SK-N-SH (cell line): ENCODE measurements around the gene FAM114A1. TPM values are rescaled to one million over a fixed set of nuclear protein-coding genes. Genes with fewer than 3 reads are reported as not detected.

ENCODE experiments used
- CTCF ChIA-PET: fragments of 300-600, 350-600 bp; formaldehyde crosslinking; extraction: SDS; loops from one replicate; lab custom pipeline; 2021; lab: Yijun Ruan, JAX
- POLR2A ChIA-PET: fragments of 350-600 bp; sonication (Branson Sonifier 250); formaldehyde crosslinking; extraction: SDS; loops from one replicate; lab custom pipeline; 2020; ENCODE audit warnings: antibody characterized with exemption, inconsistent platforms; lab: Yijun Ruan, JAX
- DNase-seq: peaks from one replicate; pipeline ENCODE4 v3.0.0; 2012
- H2AFZ ChIP-seq: fragments of 200-600 bp; sonication (generic); 2 replicates; pipeline ENCODE4 v1.8.1; 2016; ENCODE audit warnings: antibody characterized with exemption, mild to moderate bottlenecking, low read depth
- H3F3A ChIP-seq: fragments of 200-600 bp; sonication (generic); replicated peaks from 2 replicates; pipeline ENCODE3; 2016; ENCODE audit warnings: antibody characterized with exemption, mild to moderate bottlenecking; ENCODE audit not compliant: insufficient read depth
- H3K27ac ChIP-seq, 2 experiments: fragments of 200-500 bp in 1 of 2; fragments of 200-600 bp in 1 of 2; sonication (Bioruptor generic) in 1 of 2; sonication (generic), shearing (Covaris generic) in 1 of 2; 2 replicates each; pipeline versions ENCODE4 v1.5.1 to v1.6.1; 2014 to 2016; ENCODE audit warnings: low read depth in 2 of 2, inconsistent platforms in 1 of 2, low read length in 1 of 2, mild to moderate bottlenecking in 1 of 2, mixed read lengths in 1 of 2
- H3K27me3 ChIP-seq: fragments of 200-600 bp; sonication (generic), shearing (Covaris generic); 2 replicates; pipeline ENCODE4 v1.6.1; 2016; ENCODE audit warnings: mixed run types; ENCODE audit not compliant: insufficient read depth
- H3K36me3 ChIP-seq, 2 experiments: fragments of 200-500 bp in 1 of 2; fragments of 200-600 bp in 1 of 2; sonication (Bioruptor generic) in 1 of 2; sonication (generic) in 1 of 2; replicated peaks in 1 of 2; 2 replicates each; pipeline versions ENCODE3 to v1.5.1; 2014 to 2016; ENCODE audit warnings: low read length in 1 of 2, mild to moderate bottlenecking in 1 of 2; ENCODE audit not compliant: insufficient read depth in 2 of 2, control insufficient read depth in 1 of 2
- H3K4me1 ChIP-seq, 2 experiments: fragments of 200-500 bp in 1 of 2; fragments of 200-600 bp in 1 of 2; sonication (Bioruptor generic) in 1 of 2; sonication (generic), shearing (Covaris generic) in 1 of 2; 2 replicates each; pipeline versions ENCODE4 v1.5.1 to v1.6.1; 2014 to 2016; ENCODE audit warnings: low read depth in 1 of 2, low read length in 1 of 2, mixed run types in 1 of 2; ENCODE audit not compliant: insufficient read depth in 2 of 2, control insufficient read depth in 1 of 2
- H3K4me2 ChIP-seq: fragments of 200-600 bp; sonication (generic), shearing (Covaris generic); 2 replicates; pipeline ENCODE4 v1.6.1; 2017; ENCODE audit warnings: mixed run types
- H3K4me3 ChIP-seq, 2 experiments: fragments of 200-500 bp in 1 of 2; fragments of 200-600 bp in 1 of 2; sonication (Bioruptor generic) in 1 of 2; sonication (generic), shearing (Covaris generic) in 1 of 2; 2 replicates each; pipeline versions ENCODE4 v1.5.1 to v1.8.1; 2014 to 2016; ENCODE audit warnings: low read depth in 2 of 2, inconsistent platforms in 1 of 2, low read length in 1 of 2, mild to moderate bottlenecking in 1 of 2, mixed read lengths in 1 of 2, moderate library complexity in 1 of 2
- H3K79me2 ChIP-seq: fragments of 200-600 bp; sonication (generic); 2 replicates; pipeline ENCODE4 v1.8.1; 2017; ENCODE audit warnings: mild to moderate bottlenecking; ENCODE audit not compliant: insufficient read depth
- H3K9ac ChIP-seq: fragments of 200-600 bp; sonication (generic); 2 replicates; pipeline ENCODE4 v1.6.1; 2017; ENCODE audit warnings: mixed run types
- H3K9me2 ChIP-seq: fragments of 200-600 bp; sonication (generic); 2 replicates; pipeline ENCODE4 v1.6.1; 2017; ENCODE audit warnings: mixed run types
- H3K9me3 ChIP-seq: fragments of 200-600 bp; sonication (generic); 2 replicates; pipeline ENCODE4 v1.6.1; 2017; ENCODE audit warnings: mixed run types, mild to moderate bottlenecking, moderate library complexity
- H4K20me1 ChIP-seq: fragments of 200-600 bp; sonication (generic); 2 replicates; pipeline ENCODE4 v1.6.1; 2017; ENCODE audit warnings: mild to moderate bottlenecking, mixed run types; ENCODE audit not compliant: insufficient read depth
- ELF1 ChIP-seq: IDR thresholded peaks from 2 replicates; pipeline ENCODE4 v1.4.0; 2012
- EP300 ChIP-seq, 2 experiments: IDR thresholded peaks; 2 replicates each; pipeline versions ENCODE4 v1.4.0 to v1.6.1; 2012; ENCODE audit warnings: borderline replicate concordance in 1 of 2, low read depth in 1 of 2, low read length in 1 of 2
- EZH2phosphoT487 ChIP-seq: fragments of 200-600 bp; sonication (generic); IDR thresholded peaks from 2 replicates; pipeline ENCODE4 v1.6.1; 2017; ENCODE audit warnings: low read depth, mixed run types, mild to moderate bottlenecking, antibody characterized with exemption, moderate library complexity, borderline replicate concordance
- FOSL2 ChIP-seq: IDR thresholded peaks from 2 replicates; pipeline ENCODE4 v1.4.0; 2012; ENCODE audit warnings: low read depth, mild to moderate bottlenecking, moderate library complexity, borderline replicate concordance
- GATA2 ChIP-seq: sonication (generic); formaldehyde crosslinking; IDR thresholded peaks from 2 replicates; pipeline ENCODE4 v1.5.0; 2020; ENCODE audit warnings: mild to moderate bottlenecking, missing genetic modification reagents
- MXI1 ChIP-seq: IDR thresholded peaks from 2 replicates; pipeline ENCODE4 v1.6.1; 2012; ENCODE audit warnings: mild to moderate bottlenecking, low read depth, low read length, improper control_type of control experiment
- NFIC ChIP-seq: IDR thresholded peaks from 2 replicates; pipeline ENCODE4 v1.4.0; 2012; ENCODE audit warnings: borderline replicate concordance
- NRF1 ChIP-seq: IDR thresholded peaks from 2 replicates; pipeline ENCODE4 v1.6.1; 2012; ENCODE audit warnings: low read depth, mild to moderate bottlenecking, low read length
- POLR2AphosphoS5 ChIP-seq: IDR thresholded peaks from 2 replicates; pipeline ENCODE4 v1.6.1; 2012; ENCODE audit warnings: low read depth, low read length
- RAD21 ChIP-seq: IDR thresholded peaks from 2 replicates; pipeline ENCODE4 v1.6.1; 2012; ENCODE audit warnings: mild to moderate bottlenecking, low read length
- RCOR1 ChIP-seq: fragments of 150-350 bp; IDR thresholded peaks from 2 replicates; pipeline ENCODE4 v1.6.1; 2017; ENCODE audit warnings: antibody characterized with exemption, low read length
- RXRA ChIP-seq: IDR thresholded peaks from 2 replicates; pipeline ENCODE4 v1.4.0; 2012; ENCODE audit warnings: low read depth, mild to moderate bottlenecking, borderline replicate concordance
- TCF12 ChIP-seq: IDR thresholded peaks from 2 replicates; pipeline ENCODE4 v1.4.0; 2012
- TEAD4 ChIP-seq: IDR thresholded peaks from 2 replicates; pipeline ENCODE4 v1.4.0; 2012; ENCODE audit warnings: mild to moderate bottlenecking, borderline replicate concordance; ENCODE audit not compliant: insufficient read depth
- WGBS: methylation state at CpG from one replicate; pipeline ENCODE4 v1.1.6; 2017; ENCODE audit warnings: low lambda C conversion rate; 5-methylcytosine and 5-hydroxymethylcytosine counted together
- polyA plus RNA-seq, 3 experiments: library from polyadenylated mRNA; depleted of rRNA; stranded (reverse); fragments of >200 nt; gene quantifications; 2 replicates each; pipeline ENCODE4 v1.2.3, GENCODE V29; 2012
- TF ChIP-seq, protein P1 (sequence below): IDR thresholded peaks from 2 replicates; pipeline ENCODE4 v1.4.0; 2012; ENCODE audit warnings: low read depth
- TF ChIP-seq, protein P2 (sequence below): IDR thresholded peaks from 2 replicates; pipeline ENCODE4; 2012
- TF ChIP-seq, protein P3 (sequence below): fragments of 150-350 bp; IDR thresholded peaks from 2 replicates; pipeline ENCODE4 v1.6.1; 2016; ENCODE audit warnings: mild to moderate bottlenecking, low read depth, low read length
- TF ChIP-seq, protein P4 (sequence below): IDR thresholded peaks from 2 replicates; pipeline ENCODE4 v1.4.0; 2012; ENCODE audit warnings: low read depth, borderline replicate concordance
- TF ChIP-seq, protein P5 (sequence below): fragments of 150-350 bp; IDR thresholded peaks from 2 replicates; pipeline ENCODE4 v1.6.1; 2017; ENCODE audit warnings: antibody characterized with exemption, low read length, low read depth, borderline replicate concordance

The FAM114A1 gene
- polyA plus RNA-seq, 1 of the 3 experiments (the other 2 are of a cell fraction) = 54.2 TPM

DNA sequence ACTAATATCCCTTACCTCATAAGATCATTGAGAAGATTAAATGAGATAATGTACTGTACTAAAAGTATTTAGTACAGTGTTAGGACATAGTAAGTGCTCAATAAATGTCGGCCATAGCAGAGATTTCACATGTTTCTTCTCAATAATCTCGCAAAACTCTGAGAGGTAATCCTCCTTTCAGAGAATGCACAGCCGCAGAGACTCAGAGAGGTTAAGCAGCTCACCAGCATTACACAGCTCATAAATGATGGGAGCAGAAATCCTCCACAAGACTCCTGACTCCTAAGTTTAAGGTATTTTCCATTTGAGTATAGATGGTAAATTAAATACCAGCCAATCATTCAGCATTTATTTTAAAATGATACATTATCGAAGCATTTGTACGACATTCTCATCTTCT is 34.6 kb downstream of the FAM114A1 start:
- no peak for DNase-seq
- Histone ChIP-seq H3F3A (peaks cover 11% of the 10 kb centered on the region), H3K4me2 (no peak overlapping the region)
- TF ChIP-seq EZH2phosphoT487 (no peak), TEAD4 (no peak), RXRA (no peak), RCOR1 (no peak), NFIC (no peak), EP300 (IDR thresholded peaks at IDR 0.05; ENCODE audit: borderline replicate concordance in 1 of 2, low read depth in 1 of 2, low read length in 1 of 2) (no peak), NRF1 (no peak), TCF12 (no peak), GATA2 (no peak), RAD21 (no peak), MXI1 (no peak), ELF1 (no peak), FOSL2 (no peak), POLR2AphosphoS5 (no peak)
- TF ChIP-seq, protein P1, sequence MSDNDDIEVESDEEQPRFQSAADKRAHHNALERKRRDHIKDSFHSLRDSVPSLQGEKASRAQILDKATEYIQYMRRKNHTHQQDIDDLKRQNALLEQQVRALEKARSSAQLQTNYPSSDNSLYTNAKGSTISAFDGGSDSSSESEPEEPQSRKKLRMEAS = no peak
- TF ChIP-seq, protein P2, sequence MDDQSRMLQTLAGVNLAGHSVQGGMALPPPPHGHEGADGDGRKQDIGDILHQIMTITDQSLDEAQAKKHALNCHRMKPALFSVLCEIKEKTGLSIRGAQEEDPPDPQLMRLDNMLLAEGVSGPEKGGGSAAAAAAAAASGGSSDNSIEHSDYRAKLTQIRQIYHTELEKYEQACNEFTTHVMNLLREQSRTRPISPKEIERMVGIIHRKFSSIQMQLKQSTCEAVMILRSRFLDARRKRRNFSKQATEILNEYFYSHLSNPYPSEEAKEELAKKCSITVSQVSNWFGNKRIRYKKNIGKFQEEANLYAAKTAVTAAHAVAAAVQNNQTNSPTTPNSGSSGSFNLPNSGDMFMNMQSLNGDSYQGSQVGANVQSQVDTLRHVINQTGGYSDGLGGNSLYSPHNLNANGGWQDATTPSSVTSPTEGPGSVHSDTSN = no peak
- TF ChIP-seq, protein P3, sequence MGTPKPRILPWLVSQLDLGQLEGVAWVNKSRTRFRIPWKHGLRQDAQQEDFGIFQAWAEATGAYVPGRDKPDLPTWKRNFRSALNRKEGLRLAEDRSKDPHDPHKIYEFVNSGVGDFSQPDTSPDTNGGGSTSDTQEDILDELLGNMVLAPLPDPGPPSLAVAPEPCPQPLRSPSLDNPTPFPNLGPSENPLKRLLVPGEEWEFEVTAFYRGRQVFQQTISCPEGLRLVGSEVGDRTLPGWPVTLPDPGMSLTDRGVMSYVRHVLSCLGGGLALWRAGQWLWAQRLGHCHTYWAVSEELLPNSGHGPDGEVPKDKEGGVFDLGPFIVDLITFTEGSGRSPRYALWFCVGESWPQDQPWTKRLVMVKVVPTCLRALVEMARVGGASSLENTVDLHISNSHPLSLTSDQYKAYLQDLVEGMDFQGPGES = no peak
- TF ChIP-seq, protein P4, sequence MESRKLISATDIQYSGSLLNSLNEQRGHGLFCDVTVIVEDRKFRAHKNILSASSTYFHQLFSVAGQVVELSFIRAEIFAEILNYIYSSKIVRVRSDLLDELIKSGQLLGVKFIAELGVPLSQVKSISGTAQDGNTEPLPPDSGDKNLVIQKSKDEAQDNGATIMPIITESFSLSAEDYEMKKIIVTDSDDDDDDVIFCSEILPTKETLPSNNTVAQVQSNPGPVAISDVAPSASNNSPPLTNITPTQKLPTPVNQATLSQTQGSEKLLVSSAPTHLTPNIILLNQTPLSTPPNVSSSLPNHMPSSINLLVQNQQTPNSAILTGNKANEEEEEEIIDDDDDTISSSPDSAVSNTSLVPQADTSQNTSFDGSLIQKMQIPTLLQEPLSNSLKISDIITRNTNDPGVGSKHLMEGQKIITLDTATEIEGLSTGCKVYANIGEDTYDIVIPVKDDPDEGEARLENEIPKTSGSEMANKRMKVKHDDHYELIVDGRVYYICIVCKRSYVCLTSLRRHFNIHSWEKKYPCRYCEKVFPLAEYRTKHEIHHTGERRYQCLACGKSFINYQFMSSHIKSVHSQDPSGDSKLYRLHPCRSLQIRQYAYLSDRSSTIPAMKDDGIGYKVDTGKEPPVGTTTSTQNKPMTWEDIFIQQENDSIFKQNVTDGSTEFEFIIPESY = no peak
- TF ChIP-seq, protein P5, sequence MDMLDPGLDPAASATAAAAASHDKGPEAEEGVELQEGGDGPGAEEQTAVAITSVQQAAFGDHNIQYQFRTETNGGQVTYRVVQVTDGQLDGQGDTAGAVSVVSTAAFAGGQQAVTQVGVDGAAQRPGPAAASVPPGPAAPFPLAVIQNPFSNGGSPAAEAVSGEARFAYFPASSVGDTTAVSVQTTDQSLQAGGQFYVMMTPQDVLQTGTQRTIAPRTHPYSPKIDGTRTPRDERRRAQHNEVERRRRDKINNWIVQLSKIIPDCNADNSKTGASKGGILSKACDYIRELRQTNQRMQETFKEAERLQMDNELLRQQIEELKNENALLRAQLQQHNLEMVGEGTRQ = no peak
- TF ChIP-seq, all 33 proteins: peak for 0
- H3K9me2 ChIP-seq = no peaks in the 10 kb centered on the region
- ChIA-PET POLR2A (interaction anchor here (0.7 kb wide), 1 partner anchor 249 kb away, joined by 4 read pairs; no protein-coding TSS in a partner anchor), CTCF (interaction anchor here (0.7 to 8.7 kb wide), 25 partner anchors 9 to 873 kb away, joined by 3 to 178 read pairs (median 4); partner anchors contain the start of gene WDR19)
- no peaks in the 10 kb centered on the region for H3K9me3 ChIP-seq
- H3K36me3 ChIP-seq = peaks cover 6 to 56% of the 10 kb centered on the region in 2 experiments
- H3K79me2 ChIP-seq = peaks cover 12% of the 10 kb centered on the region; the same call in 1 of the 2 replicates
- no peak overlapping the region for H3K9ac ChIP-seq
- H3K27me3 ChIP-seq = no peaks in the 10 kb centered on the region
- peaks cover 0 to 7% of the 10 kb centered on the region in 2 experiments; a peak in 3 of 4 replicates for H3K4me1 ChIP-seq
- no peaks in the 10 kb centered on the region for H4K20me1 ChIP-seq
- WGBS = 79% methylated on average over 5 of the region's 5 CpGs
- no peak overlapping the region for H3K4me3 ChIP-seq
- no peak overlapping the region for H2AFZ ChIP-seq
- H3K27ac ChIP-seq = no peak overlapping the region
